GM18907 (cell line): Measurements from ENCODE around the gene NRG2.
A peak's percentile ranks its signal among the peaks of the same experiment; 100 is the strongest.

Source experiments
- ATAC-seq: cut with Tn5 transposase; IDR thresholded peaks from one replicate; pipeline ENCODE4 v1.9.1; 2021; ENCODE audit warnings: mild to moderate bottlenecking, moderate library complexity; ENCODE audit not compliant: unreplicated experiment

The NRG2 gene

DNA sequence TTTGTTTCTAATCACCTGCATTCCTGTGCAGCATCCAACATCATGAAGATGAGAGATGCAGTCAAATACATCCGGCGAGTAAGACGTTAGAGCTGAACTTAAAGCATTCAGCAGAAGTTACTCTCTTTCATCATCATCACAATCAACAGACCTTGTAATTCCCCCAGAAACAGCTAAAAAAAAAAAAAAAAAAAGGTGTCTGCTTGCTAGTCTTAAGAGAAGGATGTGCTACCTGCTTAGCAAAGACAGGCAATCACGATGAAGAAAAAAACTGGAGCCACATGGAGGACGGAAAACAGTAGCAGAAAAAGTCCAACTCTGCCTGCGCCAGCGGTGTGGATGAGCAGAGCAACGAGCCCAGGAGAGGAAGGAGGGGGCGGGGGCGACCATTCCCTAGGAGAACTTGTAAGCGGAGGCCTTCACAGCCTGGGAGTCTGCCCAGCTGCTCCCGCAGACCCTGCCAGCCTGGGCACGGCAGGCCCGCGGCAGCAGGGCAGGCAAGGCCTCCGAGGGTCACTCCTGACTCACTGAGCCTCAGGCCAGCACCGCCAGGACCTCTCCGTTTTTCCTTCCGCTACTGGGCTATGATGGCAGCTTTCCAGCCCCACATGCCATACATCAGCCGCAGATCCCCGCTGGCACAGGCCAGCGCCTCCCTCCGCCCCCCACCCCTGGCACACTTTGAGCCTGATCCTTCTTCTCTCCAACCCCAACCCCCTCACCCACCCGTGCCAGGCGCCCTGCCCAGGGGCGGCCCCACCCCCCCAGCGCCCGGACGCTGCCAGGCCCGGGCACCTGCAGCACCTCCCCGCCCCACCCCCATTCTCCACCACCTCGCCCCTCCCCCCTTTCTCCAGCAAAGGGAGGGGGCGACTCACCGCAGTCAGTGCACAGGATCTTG lies 1.4 kb downstream of the NRG2 start:
- ATAC-seq = no peak

DNA sequence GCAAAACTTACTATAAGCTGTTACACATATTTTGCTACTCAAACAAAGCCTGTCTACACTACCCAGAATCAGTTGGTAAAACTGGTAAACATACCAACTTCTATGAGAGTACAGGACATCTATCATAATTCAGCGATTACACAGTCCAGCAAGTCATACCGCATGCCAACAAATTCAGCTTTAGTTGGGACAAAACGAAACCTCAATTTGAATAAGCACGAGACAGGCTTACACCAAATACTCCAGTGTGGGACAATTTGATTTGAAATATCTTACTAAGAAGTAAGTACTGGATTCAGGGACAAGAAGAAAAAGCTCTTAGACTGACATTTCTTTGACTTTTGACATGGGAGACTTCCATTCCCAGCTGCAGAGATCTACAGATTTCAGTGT lies 2.0 kb downstream of the NRG2 start:
- ATAC-seq = no peak

DNA sequence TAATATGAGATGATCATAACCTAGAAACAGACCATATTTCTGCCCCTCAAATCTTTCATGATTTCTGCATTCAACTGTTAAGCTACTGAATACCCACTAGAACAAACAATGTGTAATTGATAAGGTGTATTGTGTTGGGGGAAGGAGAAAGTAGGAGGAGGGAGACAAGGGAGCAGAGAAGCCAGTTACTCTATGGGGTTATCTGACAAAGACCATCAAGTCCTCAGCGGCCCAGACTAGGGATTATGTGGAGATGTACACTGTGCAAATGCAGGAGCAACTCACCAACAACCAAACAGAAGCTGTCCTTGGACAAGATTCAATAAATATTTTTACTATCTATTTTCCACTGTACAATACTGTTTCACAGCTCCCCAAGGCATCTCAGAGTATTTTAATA lies 2.7 kb downstream of the NRG2 start:
- ATAC-seq = no peak

DNA sequence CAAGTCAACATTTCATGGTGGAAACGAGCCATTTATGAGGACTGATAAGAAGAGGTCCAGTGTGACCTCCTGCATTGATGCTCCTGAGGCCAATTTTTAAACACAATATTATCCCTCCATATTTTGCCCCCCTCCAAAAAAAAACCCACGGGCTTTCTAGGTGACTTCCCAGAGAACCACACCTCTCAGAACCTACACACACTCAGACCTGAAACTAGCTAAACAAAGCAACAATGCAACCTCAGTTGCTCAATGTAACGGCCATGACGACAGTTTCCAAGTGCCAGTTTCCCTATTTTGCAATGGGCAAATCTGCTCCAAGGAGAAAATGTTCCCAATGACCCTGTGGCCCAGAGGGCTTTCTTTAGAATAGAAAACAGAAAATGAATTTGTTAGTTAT lies 3.5 kb downstream of the NRG2 start:
- peak; percentile 28 for ATAC-seq

DNA sequence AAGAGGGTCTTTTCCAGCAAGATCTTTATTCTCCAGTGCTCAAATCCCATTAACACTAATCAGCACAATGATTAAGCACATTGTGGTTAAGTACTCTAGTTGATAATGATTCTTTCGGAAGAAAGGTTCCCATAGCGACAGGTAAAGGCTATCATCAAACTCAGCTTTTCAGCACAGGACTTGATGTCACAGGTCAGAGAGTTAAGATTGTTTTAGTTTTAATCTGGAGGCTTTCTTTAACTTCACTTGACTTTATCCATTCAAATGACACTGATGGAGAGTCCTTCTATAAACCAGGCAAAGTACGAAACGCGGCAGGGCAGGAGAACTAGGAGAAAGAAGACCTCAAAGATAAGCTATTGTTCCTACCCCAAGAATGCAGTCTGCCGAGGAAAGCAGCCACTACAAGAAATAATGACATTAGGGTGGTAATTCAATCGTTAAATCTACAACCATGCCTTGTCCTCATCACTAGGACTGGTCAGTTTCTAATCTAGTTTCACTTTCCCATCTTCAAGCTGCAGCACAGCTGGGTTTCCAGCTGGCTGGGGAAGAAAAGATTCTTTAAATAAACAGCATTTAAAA lies 4.6 kb downstream of the NRG2 start:
- peak; percentile 33 for ATAC-seq

DNA sequence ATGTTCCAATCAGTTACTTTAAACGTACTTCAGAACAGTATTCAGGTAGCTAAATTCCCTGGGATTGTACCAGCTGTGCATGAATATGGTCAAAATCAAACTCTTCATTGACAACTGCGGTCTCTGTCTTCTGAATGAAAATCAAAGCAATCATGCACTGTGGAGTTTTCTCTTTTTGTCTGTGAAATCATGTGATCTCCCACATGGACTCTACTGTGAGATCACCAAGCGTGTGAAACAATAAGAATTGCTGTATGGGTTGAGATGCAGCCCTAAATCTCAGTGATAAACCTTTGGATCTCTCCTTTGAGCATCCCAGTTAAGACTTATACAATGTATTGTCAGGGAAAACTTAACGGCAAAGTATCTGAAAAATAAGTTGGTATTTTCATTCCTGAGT lies 6.1 kb downstream of the NRG2 start:
- ATAC-seq = no peak

DNA sequence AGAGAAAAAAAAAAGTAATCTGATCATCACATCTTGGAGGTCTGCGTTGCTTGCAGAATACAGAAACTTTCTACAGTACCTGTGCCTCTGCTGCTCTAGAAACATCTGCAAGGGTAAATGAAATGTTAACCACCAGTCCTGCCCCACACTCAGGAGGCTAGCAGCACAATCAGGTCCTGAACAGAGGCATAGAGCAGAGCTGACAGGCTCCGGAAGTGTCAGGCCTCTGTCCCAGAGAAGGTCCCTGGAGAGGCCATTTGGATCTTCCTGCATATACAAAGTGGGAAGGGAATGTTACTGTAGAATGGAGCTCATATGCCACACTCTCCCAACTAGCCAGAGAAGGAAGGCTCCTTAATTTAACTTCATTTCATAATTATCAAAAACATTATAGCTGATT lies 7.2 kb downstream of the NRG2 start:
- no peak for ATAC-seq

DNA sequence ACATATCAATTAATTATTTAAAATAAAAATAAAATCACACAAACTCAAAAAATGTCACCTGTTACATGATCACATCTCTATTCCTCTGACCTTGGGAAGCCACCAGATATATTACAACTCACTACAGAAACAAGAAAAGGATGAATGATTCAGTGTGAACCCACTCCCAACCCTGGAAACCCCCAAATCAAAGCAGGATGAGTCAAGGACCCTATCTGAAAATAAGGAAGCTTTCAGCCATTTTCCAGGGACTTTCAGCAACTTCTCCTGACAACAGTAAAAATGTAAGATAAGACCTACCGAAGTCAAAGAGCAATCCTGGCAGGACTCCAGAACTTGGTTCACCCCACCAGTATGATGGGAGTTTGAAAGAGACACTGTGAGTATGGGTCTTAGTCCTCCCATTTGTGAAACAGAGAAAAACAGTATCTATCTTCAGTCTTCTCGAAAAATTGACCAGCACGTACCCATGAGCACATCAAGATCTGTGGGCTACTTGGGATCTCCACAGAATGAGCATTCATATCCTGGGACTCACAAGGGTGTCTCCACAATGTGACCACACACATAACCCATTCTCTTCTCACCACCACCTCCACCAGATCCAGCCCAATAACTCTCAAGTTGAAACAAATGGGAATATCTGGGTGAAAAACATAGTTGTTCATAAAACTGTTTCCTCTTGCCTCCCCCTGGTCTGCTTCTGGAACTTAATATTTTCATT lies 9.9 kb downstream of the NRG2 start:
- ATAC-seq = no peak

DNA sequence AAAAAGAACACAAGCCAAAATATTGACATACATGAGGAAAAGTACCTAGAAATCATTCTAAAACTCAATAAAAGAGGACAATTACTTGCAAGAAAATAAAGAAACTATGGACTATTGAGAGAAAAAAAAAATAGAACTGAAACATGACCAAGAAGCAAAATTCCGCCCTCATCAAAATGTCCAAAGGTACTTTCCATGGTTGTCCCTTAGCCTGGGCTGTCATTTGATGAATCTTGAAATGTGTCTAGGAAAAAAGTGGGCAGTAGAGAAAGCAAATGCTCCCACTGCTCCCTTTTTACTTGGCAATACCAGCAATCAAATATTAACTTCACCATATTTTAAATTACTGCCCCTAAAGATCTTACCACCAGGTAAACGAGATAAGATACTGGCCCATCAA lies 10.8 kb downstream of the NRG2 start:
- ATAC-seq = no peak

DNA sequence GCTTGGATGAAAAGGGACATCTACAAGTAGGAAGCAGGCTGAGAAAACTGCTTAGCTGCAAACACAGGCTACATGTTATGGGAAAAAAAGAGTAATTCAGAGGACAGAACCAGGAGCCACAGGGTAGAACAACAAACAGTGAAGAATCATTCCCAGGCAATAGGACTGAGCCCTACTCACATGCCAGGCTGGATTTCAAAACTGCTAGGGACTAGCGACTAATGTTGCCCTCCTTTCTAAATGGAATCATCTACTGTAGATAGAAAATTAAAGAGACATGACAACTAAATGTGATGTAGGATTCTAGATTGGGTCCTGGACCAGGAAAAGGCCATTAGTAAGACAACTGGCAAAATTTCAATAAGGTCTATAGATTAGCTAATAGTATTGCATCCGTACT lies 15.3 kb downstream of the NRG2 start:
- no peak for ATAC-seq

DNA sequence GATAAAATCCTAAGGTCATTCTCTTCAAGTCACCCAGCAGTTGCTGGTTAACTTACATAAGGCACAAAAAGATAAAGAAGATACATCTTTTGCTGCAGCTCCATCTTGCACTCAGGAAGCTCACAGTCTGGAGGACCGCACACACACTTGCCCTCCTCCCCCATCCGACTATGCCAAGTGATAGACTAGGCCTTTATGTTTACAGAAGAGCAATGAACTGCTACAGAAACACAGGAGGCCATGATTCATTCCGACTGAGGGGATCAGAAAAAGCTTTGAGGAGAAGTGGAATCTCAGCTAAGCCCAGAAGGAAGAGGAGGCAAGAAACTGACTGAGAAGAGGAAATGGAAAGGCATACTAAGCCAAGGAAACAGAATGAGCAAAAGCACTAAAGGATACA lies 17.4 kb downstream of the NRG2 start:
- no peak for ATAC-seq

DNA sequence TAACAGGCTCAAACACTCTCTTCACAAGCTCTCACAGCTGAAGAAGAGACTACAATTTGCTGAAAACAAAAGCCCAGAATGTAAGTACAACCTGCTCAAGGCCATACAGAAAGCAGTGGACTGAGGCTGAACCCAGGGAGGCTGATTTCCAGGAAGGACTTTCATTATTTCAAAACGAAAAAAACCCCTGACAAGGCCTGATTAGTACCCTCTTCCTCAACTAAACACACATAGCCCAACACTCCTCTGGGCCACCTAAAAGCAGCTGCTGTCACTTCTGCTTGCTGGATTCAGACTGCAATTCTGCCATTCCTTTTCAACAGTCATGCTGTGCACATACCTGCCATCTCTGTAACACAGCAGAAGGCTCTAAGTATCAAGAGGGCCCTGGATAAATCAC lies 18.2 kb downstream of the NRG2 start:
- no peak for ATAC-seq

DNA sequence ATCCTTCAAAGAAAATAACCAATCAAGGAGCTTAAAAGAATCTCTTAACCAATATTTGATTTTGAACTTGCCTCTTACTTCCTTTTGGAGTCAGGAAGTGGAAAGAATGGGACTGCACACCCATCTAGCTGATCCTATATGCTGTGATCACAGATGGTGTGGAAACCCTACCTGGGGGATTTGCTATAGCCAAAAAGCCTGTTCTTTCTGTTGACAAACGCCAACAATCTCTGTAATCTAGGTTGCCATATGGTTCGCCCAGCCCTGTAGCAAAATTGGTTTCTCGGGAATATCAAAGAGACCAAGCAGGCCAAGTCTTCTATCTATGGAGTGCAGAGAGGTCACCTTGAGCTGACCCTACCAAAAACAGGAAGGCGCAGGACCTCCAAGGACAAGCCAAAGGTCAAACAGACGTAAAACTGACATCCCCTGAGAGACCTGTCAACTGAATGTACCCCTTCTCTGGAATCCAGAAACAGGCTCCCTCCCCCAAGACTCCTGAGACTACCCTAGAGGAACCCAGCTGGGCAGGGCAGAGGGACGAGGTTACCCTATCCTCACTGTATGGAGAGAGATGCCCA lies 19.4 kb downstream of the NRG2 start:
- ATAC-seq = no peak

DNA sequence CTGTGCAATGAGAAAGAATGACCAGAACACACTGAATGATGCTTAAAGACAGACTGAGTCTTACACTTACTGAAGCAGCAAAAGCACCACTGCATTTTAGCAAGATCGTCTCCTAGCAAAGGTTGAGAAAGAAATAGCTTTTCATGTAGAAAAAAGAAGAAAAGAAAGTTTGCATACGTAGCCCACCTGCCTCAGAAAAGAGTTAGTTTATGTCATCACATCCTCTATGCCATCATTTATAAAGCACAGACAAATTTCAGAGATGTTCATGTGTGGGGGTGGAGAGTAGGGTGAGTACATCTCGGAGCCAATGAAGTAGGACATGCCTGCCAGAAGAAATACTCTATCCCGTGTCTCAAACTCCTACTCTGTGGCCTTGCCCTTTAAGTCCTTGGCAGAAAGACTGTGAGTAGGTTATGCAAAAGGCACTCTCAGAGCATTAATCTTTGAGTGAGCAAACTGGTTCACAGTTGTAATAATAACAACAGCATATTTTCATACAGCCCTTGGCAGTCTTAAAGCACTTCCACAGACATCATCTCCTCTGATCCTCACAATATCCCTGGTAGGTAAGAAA lies 22.4 kb downstream of the NRG2 start:
- ATAC-seq = no peak

DNA sequence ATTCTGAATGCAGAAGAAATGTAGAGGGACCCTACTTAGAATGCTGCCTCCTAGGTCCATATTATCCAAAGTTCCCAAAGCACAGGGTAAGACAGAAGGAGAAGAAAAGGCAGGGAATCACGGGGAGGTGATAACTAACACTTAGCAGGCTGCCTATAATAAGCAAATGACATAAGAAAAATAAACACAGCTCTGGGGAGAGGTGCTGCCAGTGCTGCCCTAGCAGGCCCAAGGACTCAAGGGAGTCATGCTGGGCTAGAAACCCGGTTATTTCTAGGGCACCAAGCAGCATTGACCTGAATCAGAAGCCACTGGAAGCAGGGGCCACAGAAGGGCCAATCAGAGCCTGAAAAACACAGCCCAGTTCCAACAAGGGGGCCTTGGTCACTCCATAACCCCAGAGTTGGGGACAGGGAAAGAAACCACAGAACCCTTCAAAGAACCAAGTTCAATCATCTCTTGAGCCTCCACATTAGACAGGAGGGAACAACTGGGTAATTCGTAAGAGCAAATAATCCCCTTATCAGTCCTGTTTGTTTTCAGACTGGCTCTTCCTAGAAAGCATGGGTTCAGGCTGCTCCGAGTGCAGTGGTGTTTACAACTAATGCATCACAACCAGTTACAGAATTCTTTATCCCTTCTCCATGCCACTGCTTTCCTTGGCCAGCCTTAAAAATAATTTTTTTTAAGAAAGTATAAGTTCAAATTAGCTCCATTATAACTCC lies 24.0 kb downstream of the NRG2 start:
- no peak for ATAC-seq

DNA sequence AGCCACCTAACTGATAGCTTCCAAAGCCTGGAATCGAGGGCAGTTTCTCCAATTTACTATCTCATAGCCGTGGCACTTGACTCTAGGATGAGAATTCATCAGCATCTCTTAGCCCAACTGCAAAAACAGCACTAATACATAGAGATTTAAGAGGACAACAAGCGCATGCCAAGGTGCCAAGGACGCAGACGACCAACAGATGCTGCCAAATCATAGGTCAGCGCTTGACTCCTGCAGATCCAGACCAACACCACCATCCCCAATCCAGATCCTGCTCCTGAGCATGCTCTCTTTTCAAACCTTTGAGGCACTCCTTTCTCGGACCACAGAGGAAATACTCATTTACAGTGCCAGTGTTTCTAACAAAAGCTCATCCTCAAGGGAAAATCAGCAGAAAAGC lies 24.6 kb downstream of the NRG2 start:
- no peak for ATAC-seq

DNA sequence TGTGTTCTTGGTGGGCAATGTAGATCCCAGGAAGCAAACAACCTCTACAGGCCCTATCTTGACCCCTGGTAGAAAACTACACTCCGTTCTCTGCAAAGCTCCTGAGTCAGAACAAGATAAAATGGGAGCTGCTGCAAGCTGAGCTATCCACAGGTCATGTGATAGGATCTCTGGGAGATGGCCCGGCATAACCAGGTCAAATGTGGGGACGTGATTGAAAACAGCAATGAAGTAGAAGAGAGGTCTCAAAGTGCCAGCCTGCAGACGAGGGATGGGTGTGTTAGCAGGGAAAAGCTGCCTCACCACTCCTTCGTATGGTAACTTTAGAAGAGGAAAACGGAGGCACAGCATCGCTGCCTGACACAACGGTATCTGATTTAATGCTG lies 25.0 kb downstream of the NRG2 start:
- ATAC-seq = no peak

DNA sequence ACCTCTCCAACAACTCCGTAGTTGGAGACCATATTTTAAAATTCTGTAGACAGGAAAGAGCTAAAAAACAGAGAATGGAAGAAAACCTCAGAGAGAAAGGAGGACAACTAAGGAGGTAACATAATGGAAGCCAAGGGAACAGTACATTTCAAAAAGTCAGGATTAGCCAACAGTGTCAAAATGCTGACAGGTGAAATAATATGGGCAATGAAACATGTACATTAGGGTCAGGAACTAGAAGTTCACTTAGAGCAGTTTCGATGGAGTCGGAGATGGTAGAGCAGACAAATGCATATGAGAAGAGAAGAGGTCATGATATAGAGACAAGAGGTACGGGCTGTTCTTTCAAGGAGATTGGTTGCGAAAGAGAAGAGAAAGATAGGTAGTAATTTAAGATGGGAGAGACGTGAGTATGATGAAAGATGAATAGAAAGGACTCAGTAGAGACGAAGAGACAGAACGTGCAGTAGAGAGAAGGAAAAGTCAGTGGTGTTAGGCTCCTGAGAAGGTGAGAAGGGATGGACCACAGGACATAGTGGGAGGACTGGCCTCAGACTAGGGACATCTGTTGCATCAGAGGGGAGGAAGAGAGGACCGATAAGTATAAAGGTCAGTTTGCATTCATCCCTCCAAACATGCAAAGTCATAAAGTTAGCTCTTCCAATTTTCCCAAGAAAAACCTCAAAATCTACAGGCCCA lies 25.6 kb downstream of the NRG2 start:
- ATAC-seq = no peak

DNA sequence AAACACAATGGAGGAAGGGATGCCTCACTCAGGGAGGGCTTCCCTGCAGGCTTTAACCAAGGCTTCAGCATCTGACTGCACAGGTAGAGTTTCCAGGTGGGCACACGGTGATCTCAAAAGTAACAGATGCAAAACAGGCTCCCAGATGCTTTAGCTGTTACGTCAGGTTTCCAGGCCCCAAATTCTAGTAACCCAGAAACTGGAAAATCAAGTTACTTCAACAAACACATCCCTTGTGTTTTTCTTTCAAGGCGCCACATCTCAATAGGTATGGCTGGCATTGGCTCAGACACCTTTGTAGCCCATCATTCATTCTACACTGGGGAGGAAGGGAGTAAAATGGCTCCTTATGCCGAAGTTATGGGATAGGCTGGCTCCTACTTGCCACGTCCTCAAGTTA lies 27.4 kb downstream of the NRG2 start:
- ATAC-seq = no peak

DNA sequence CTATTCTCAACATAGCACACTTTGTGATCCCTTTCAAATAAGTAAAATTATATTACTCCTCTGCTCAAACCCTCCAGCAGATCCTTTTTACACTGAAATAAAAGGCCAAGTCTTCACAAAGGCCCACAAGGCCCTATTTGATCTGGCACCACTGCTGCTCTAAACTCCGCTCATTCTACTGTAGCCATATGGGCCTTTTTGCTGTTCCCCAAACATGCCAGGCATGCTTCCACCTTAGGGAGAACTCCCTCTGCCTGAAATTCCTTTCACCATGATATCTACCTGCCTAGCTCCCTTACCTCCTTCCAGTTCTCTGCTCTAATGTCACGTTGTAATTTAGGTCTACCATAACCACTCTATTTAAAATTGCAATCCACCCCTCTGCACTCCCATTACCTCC lies 28.3 kb downstream of the NRG2 start:
- no peak for ATAC-seq
